Activated T-helper 2 cell treated with anti-CD3 and anti-CD28 coated beads, Interferon-gamma antibody, Interleukin-2, Interleukin-4, amounts not matched to agents 10 μg/mL and 5 μg/mL and 100 μg/mL, durations not matched to agents 14 hours and 24 hours and 36 hours (primary cell): ENCODE measurements around the gene ENOX1. TPM values are rescaled to one million over a fixed set of nuclear protein-coding genes. Genes with fewer than 3 reads are reported as not detected.

Source experiments
- DNase-seq: peaks from one replicate; pipeline ENCODE4 v3.0.0; 2021; ENCODE audit warnings: low spot score
- H3K27ac Mint-ChIP-seq: one replicate; pipeline ENCODE4 v1.8.0; 2021; ENCODE audit warnings: mixed read lengths
- H3K27me3 Mint-ChIP-seq: one replicate; pipeline ENCODE4 v1.8.0; 2021; ENCODE audit warnings: low read depth, mixed read lengths
- H3K36me3 Mint-ChIP-seq: one replicate; pipeline ENCODE4 v1.8.0; 2021; ENCODE audit warnings: low read depth, mixed read lengths
- H3K4me1 Mint-ChIP-seq: one replicate; pipeline ENCODE4 v1.8.0; 2021; ENCODE audit warnings: low read depth, mixed read lengths
- H3K4me3 Mint-ChIP-seq: one replicate; pipeline ENCODE4 v1.8.0; 2021; ENCODE audit warnings: low read depth, mild to moderate bottlenecking, moderate library complexity, mixed read lengths
- H3K9me3 Mint-ChIP-seq: one replicate; pipeline ENCODE4 v1.8.0; 2021; ENCODE audit warnings: mixed read lengths
- intact Hi-C: fragments of 100-400 bp; cut with micrococcal nuclease; formaldehyde crosslinking; loops from one replicate; pipeline ENCODE4 v1.15.1; 2023
- total RNA-seq: library from RNA; stranded (reverse); gene quantifications from 2 replicates; pipeline ENCODE4 v1.2.3, GENCODE V29; 2022

ENOX1 gene
- total RNA-seq, 1 donor from 2014 or later, result 0.18 TPM

DNA sequence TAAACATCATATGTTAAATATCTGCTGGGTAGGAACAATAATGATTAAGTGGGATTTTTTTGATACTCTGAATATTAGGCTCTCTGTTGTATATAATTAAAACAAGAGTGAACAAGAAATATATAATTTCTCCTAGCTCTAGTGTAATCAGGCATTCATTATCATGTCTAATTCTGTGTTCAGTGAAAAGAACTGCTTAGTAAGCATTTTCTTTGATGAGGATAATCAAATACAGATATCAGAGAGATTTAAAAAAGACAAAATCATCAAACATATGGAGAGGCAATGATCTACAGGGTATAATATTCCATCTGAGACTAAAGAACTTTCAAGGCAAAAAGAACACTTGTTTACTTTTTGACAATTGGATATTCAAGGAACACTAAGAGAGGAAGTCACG is 522.3 kb downstream of the ENOX1 start:
- H3K27ac Mint-ChIP-seq, result no peak overlapping the region
- H3K27me3 Mint-ChIP-seq, result peaks cover 13% of the 10 kb centered on the region
- no peaks in the 10 kb centered on the region for H3K36me3 Mint-ChIP-seq
- H3K4me1 Mint-ChIP-seq, result no peaks in the 10 kb centered on the region
- intact Hi-C loops, result no loop called here
- H3K9me3 Mint-ChIP-seq, result no peaks in the 10 kb centered on the region
- H3K4me3 Mint-ChIP-seq, result no peak overlapping the region
- DNase-seq, result no peak

DNA sequence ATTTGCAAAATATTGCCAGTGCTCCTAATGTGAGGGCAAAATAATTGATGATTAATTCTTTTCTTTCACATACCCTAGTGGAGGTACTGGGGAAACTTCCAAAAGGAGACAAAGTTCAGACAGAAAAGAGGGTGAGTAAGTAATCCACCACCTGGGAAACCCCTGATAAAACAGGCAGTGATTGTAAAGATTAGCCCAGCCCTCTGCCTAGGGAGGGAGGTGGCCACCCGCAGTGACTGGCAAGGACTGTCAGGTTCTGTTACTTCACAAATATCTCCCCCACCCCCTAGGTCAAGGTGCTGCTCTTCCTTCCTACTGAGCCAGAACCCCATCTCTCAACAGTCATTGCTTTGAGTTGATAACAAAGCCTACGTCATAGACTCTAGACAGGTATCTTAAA is 523.7 kb downstream of the ENOX1 start:
- DNase-seq, result no peak
- Mint-ChIP-seq H3K4me1 (no peaks in the 10 kb centered on the region), H3K36me3 (no peaks in the 10 kb centered on the region), H3K4me3 (no peak overlapping the region), H3K27ac (no peak overlapping the region), H3K27me3 (peaks cover 9% of the 10 kb centered on the region), H3K9me3 (no peaks in the 10 kb centered on the region)
- intact Hi-C loops, result no loop called here

DNA sequence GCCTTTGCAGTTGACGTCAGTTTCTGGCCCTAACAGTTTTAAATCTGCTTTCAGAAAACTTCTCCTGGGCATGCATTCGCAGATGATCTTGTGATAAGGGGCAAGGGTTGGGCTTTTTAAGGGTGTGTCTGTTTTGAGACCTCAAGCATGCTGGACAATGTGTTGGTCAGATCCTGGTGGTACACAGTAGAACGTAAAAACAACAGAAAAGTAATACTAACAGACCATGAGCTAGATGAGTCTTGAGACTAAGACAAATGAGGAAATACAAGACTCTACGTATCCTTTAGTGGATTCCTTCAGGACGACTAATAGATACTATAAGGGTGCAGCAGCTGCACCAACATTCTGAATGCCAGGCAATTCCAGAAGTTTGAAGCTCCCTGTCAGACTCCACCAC is 525.8 kb downstream of the ENOX1 start:
- Mint-ChIP-seq H3K9me3 (no peaks in the 10 kb centered on the region), H3K4me3 (no peak overlapping the region), H3K27me3 (peaks cover 5% of the 10 kb centered on the region), H3K4me1 (no peaks in the 10 kb centered on the region), H3K27ac (no peak overlapping the region), H3K36me3 (no peaks in the 10 kb centered on the region)
- DNase-seq, result no peak
- intact Hi-C loops, result no loop called here

DNA sequence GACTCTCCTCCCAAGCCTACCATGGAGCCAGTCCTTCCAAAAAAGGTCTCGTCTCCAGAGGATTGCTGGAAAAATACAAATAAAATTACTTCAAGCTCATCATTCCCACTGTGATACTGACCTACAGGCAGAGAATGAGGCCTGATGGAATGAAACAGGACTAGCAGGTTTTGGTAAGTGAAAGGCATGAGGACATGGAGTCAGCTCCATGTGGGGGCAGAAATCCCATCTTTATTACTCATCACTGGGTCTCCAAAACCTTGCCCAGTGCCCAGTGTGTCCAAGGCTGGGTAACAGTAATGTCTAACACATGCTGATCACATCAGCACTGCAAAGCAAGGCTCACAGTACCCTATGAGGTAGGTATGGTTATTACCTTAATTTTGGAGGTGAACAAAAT is 528.0 kb downstream of the ENOX1 start:
- H3K4me1 Mint-ChIP-seq, result no peaks in the 10 kb centered on the region
- no peaks in the 10 kb centered on the region for H3K9me3 Mint-ChIP-seq
- intact Hi-C loops, result no loop called here
- no peak for DNase-seq
- H3K4me3 Mint-ChIP-seq, result no peak overlapping the region
- peaks cover 5% of the 10 kb centered on the region for H3K27me3 Mint-ChIP-seq
- no peak overlapping the region for H3K27ac Mint-ChIP-seq
- H3K36me3 Mint-ChIP-seq, result no peaks in the 10 kb centered on the region

DNA sequence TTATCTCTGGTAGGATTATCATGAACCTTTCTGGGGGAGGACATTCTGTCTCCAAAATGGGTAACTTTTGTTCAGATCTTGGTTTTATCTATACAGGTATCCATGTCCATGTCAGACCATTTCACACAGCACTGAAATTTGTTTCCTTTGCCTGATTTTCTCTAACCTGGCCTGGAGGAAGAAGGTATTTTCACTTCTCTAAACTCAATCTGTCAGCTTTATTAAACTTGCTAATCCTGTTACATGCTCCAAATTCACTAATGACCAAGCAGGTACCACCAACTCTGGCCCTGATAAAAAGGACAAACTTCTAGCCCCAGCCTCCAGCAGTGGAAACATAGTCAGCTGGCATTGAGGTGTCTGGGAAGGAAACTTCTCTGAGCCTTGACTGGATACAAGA is 529.0 kb downstream of the ENOX1 start:
- DNase-seq, result no peak
- Mint-ChIP-seq H3K36me3 (no peaks in the 10 kb centered on the region), H3K4me3 (no peak overlapping the region), H3K27me3 (peaks cover 7% of the 10 kb centered on the region), H3K4me1 (no peaks in the 10 kb centered on the region), H3K27ac (no peak overlapping the region), H3K9me3 (no peaks in the 10 kb centered on the region)
- intact Hi-C loops, result no loop called here

DNA sequence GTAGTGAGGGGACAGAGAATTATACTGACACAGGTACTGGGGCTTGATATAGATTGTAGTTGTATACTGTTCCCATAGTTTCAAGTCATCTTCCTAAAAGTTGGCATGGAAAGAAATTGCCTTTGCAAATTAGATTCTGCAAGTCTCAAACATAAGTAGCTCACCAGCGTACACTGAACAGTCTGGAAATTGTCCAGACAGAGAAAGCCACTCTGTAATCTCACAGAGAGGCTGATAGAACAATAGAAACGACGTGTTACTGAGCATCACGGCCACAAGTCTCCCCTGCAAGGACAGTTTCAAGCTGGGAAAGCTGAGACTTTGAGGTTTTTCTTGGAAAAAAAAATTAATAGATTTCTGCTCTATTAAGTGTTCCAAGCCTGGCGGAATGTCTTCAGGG is 534.8 kb downstream of the ENOX1 start:
- Mint-ChIP-seq H3K27me3 (peaks cover 11% of the 10 kb centered on the region), H3K4me1 (no peaks in the 10 kb centered on the region), H3K9me3 (no peaks in the 10 kb centered on the region), H3K27ac (no peak overlapping the region), H3K36me3 (no peaks in the 10 kb centered on the region), H3K4me3 (no peak overlapping the region)
- intact Hi-C loops, result no loop called here
- no peak for DNase-seq

DNA sequence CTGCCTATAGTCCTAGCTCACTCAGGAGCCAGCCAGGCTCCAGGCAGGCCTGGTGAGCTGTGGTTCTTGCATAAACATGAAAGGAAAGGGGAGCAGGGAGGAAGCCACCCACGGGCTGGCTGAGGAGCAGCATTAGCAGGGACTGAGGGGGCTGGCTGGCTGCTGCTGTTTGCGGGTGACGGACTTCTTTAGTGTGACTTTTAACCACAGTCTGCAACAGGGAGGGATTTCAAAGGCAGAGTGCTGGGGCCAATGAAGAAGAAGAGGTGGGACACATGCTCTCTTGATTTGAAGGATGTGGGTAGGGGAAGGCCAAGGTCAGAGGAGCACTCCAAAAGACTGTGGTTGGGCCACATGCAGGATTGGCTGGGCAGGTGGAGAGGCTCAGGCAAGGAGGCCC is 540.4 kb downstream of the ENOX1 start:
- Mint-ChIP-seq H3K36me3 (no peaks in the 10 kb centered on the region), H3K27me3 (peaks cover 15% of the 10 kb centered on the region), H3K9me3 (no peaks in the 10 kb centered on the region), H3K4me1 (no peaks in the 10 kb centered on the region), H3K27ac (no peak overlapping the region), H3K4me3 (no peak overlapping the region)
- intact Hi-C loops, result no loop called here
- DNase-seq, result no peak

DNA sequence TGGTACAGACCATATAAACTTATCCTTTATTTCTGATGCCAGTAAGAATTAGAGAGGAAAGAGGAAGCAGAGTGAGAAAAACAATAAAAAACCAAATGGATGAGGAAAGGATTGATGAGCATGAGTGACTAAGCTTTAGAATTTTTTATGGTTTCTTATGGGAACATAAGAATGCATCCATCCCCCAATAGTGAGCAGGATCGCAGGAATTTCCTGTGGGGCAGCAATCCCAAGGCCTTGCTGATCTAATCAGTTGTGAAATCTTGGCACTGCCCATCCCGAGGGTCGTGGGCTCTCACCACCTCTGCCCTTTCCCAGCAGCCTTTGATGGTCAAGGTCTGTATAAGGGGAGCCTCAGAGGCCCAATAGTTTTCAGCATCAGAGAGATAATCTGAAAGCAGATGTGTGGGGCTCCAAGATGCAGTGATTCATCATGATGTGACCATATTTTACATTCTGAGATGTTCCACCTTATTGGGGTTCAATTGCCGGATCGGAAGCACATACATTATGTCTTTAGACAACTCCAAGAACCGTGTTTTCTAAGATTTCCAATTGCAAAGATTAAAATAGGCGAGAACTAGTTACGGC is 541.3 kb downstream of the ENOX1 start:
- intact Hi-C loops, result no loop called here
- no peak overlapping the region for H3K27ac Mint-ChIP-seq
- no peak overlapping the region for H3K4me3 Mint-ChIP-seq
- H3K36me3 Mint-ChIP-seq, result no peaks in the 10 kb centered on the region
- no peak for DNase-seq
- no peaks in the 10 kb centered on the region for H3K9me3 Mint-ChIP-seq
- peaks cover 20% of the 10 kb centered on the region for H3K27me3 Mint-ChIP-seq
- H3K4me1 Mint-ChIP-seq, result no peaks in the 10 kb centered on the region

DNA sequence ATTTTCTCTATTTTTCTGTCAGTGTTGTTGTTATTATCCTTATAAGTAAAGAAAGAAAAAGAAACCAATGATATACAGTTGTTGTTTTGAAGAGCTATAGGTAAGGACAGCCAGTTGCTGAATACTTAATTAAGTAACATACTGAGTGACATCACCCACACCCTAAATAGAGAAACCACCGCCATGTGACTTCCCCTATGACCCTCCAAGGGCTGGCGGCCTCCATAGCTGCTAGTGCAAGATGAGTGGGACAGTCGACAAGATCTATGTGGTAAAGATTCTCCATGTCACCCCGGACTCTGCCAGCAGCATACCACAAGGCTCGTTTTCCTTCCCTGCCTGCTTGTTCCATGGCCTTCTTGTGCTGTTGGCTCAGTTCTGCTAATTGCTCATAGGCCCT is 542.3 kb downstream of the ENOX1 start:
- H3K36me3 Mint-ChIP-seq, result no peaks in the 10 kb centered on the region
- DNase-seq, result no peak
- peaks cover 18% of the 10 kb centered on the region for H3K27me3 Mint-ChIP-seq
- intact Hi-C loops, result no loop called here
- no peak overlapping the region for H3K4me3 Mint-ChIP-seq
- H3K9me3 Mint-ChIP-seq, result no peaks in the 10 kb centered on the region
- H3K4me1 Mint-ChIP-seq, result no peaks in the 10 kb centered on the region
- no peak overlapping the region for H3K27ac Mint-ChIP-seq

DNA sequence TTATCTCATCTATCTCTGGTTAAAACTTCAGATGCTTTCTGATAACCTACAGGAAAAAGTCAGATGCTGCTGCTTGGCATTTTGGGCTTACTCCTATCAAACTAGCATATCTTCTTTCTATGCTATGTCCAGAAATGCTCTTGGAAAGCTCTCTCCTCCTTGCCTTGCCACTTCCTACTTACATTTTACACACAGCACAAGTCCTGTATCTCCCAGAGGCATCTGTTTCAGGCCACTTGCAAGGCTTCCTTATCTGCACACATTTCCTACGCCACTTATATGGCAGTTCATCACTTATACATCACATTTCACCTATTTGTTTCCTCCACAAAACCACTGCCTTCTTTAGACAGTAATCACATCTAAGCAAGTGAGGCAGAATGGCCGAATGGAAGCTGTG is 543.1 kb downstream of the ENOX1 start:
- intact Hi-C loops, result no loop called here
- no peak overlapping the region for H3K27ac Mint-ChIP-seq
- no peaks in the 10 kb centered on the region for H3K9me3 Mint-ChIP-seq
- no peak overlapping the region for H3K4me3 Mint-ChIP-seq
- H3K4me1 Mint-ChIP-seq, result no peaks in the 10 kb centered on the region
- no peak for DNase-seq
- peaks cover 20% of the 10 kb centered on the region for H3K27me3 Mint-ChIP-seq
- no peaks in the 10 kb centered on the region for H3K36me3 Mint-ChIP-seq

DNA sequence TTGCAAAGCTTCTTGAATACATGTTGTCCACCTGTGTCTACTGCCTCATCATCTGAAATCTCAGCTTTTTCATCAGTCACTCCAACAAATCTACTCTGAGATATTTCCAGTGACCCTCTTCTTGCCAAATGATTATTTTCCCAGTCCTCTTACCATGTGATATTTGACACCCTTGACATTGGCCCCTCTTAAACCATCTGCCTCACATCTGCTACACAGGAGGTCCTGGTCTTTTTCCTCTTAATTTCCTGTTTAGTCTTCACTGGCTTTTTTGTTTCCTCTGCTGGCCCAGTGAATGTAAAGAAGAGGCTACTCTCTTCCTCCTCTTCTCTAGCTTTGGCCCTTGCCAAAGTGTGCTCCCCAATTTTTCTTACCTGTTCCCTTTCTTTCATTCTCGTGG is 544.7 kb downstream of the ENOX1 start:
- Mint-ChIP-seq H3K4me1 (no peaks in the 10 kb centered on the region), H3K4me3 (no peak overlapping the region), H3K27me3 (peaks cover 22% of the 10 kb centered on the region), H3K36me3 (no peaks in the 10 kb centered on the region), H3K9me3 (no peaks in the 10 kb centered on the region), H3K27ac (no peak overlapping the region)
- intact Hi-C loops, result no loop called here
- DNase-seq, result no peak

DNA sequence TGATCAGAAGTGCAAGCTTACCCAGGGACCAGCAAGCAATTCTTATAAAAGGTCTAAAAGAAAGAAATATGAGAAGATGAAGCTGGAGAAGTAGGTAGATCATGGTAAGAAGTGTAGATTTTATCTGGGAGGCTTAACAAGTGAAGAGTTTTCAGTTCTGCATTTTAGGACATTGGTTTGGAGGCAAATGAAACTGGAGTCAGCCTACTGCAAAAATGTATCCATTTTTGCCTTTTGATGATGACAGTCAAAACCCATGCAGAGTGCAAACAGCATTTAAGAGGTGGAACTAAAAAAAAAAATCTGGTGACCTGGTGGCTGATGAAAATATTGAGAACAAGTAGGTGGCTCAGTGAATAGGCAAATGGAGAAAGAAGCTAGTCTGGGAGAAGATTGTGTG is 546.5 kb downstream of the ENOX1 start:
- H3K4me3 Mint-ChIP-seq, result no peak overlapping the region
- no peaks in the 10 kb centered on the region for H3K9me3 Mint-ChIP-seq
- no peaks in the 10 kb centered on the region for H3K4me1 Mint-ChIP-seq
- H3K27ac Mint-ChIP-seq, result no peak overlapping the region
- no peak for DNase-seq
- H3K27me3 Mint-ChIP-seq, result peaks cover 19% of the 10 kb centered on the region
- intact Hi-C loops, result no loop called here
- H3K36me3 Mint-ChIP-seq, result no peaks in the 10 kb centered on the region

DNA sequence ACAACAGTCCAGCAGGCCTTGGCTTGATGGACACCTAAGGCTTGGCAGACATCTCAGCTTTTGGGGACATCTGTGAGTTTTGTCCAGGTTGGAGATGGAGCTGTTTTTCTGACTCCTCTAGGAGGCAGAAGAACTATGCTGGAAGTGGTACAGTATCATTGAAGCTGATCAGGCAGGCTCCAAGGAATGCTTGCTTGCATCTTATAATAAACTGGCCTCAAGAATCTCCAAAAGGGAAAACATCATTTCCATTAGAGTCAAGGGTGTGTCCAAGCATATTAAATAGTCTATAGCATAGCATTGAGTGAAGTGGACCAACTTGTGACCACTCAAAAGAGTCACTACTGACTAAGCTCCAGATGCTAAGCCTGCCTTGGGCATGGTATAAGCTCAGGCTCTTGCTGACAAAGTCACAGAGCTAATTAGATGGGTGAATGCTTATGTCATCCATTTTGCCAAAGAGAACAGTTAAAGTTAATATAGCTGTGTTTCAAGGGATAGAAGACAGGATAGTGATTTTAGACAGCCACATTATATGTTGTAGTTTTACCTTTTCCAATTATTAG is 547.4 kb downstream of the ENOX1 start:
- H3K4me1 Mint-ChIP-seq, result no peaks in the 10 kb centered on the region
- H3K4me3 Mint-ChIP-seq, result no peak overlapping the region
- DNase-seq, result no peak
- H3K27me3 Mint-ChIP-seq, result peaks cover 19% of the 10 kb centered on the region
- intact Hi-C loops, result no loop called here
- H3K9me3 Mint-ChIP-seq, result no peaks in the 10 kb centered on the region
- H3K36me3 Mint-ChIP-seq, result no peaks in the 10 kb centered on the region
- H3K27ac Mint-ChIP-seq, result no peak overlapping the region
